ENCODE measurements around the gene PRKAG2. TPM values are rescaled to one million over a fixed set of nuclear protein-coding genes. Genes with fewer than 3 reads are reported as not detected.

The PRKAG2 gene
- total and polyA plus RNA-seq, 2 experiments from 2014 or later = 9.1 to 14.9 TPM

- TF ChIP-seq ZNF462 (CRISPR knock-in tag; IDR thresholded peaks at IDR 0.05) (no peak), ZNF114 (CRISPR knock-in tag; IDR thresholded peaks at IDR 0.05) (no peak), NANOG (IDR thresholded peaks at IDR 0.05; ENCODE audit: borderline replicate concordance) (no peak), JUNB (IDR thresholded peaks at IDR 0.05; ENCODE audit: unreplicated experiment) (no peak), EZH2 (IDR thresholded peaks at IDR 0.05; ENCODE audit: low read depth, unreplicated experiment) (no peak), CREB1 (CRISPR knock-in tag; IDR thresholded peaks at IDR 0.05; ENCODE audit: low read depth) (no peak)
These were observed 210.0 kb downstream of the PRKAG2 start (continued) for GRCh38 chr7:151666886-151667285.

GRCh38 chr7:151665368-151665767 lies 211.5 kb downstream of the PRKAG2 start:
- Histone ChIP-seq H3K9me2 (ENCODE audit: insufficient read depth) (no peaks in the 10 kb centered on the region), H3K79me2 (replicated peaks; ENCODE audit: insufficient read depth) (no peaks in the 10 kb centered on the region), H3K4me3 (no peak overlapping the region), H3K36me3 (ENCODE audit: insufficient read depth) (no peaks in the 10 kb centered on the region), H3K4me1 (ENCODE audit: insufficient read depth) (no peaks in the 10 kb centered on the region), H3F3A (replicated peaks; ENCODE audit: low read depth) (no peaks in the 10 kb centered on the region), H3K27ac (ENCODE audit: low read depth) (no peak overlapping the region), H3K27me3 (ENCODE audit: insufficient read depth) (no peaks in the 10 kb centered on the region), H3K4me2 (no peak overlapping the region), H2AFZ (no peak overlapping the region), H4K20me1 (replicated peaks; ENCODE audit: insufficient read depth) (no peaks in the 10 kb centered on the region)
- Mint-ChIP-seq H3K4me1 (no peaks in the 10 kb centered on the region; the same call in 2 of the 3 replicates), H3K36me3 (ENCODE audit: low read depth) (no peaks in the 10 kb centered on the region; the same call in 2 of the 3 replicates), H3K27ac (no peak overlapping the region), H3K4me3 (no peak overlapping the region), H3K9me3 (peaks cover 6% of the 10 kb centered on the region; the same call in 2 of the 3 replicates), H3K27me3 (ENCODE audit: insufficient read depth, low read depth, poor library complexity) (no peaks in the 10 kb centered on the region)
- no peak for TF ChIP-seq CTCF (conservative IDR thresholded peaks at IDR 0.05; ENCODE audit: low read depth in 2 of 2)
- no peak for TF ChIP-seq JUNB (IDR thresholded peaks at IDR 0.05; ENCODE audit: unreplicated experiment)
- no peak for TF ChIP-seq STAT1 (IDR thresholded peaks at IDR 0.05; ENCODE audit: unreplicated experiment)
- no peak for TF ChIP-seq REST (IDR thresholded peaks at IDR 0.05; ENCODE audit: unreplicated experiment)
- TF ChIP-seq POLR2AphosphoS5 (IDR thresholded peaks at IDR 0.05; ENCODE audit: low read depth) = no peak
- no peak for TF ChIP-seq ZNF331 (CRISPR knock-in tag; IDR thresholded peaks at IDR 0.05; ENCODE audit: low read depth)
- no peak for TF ChIP-seq EZH2 (IDR thresholded peaks at IDR 0.05; ENCODE audit: low read depth, unreplicated experiment)
- no peak for TF ChIP-seq EZH2phosphoT487 (IDR thresholded peaks at IDR 0.05; ENCODE audit: unreplicated experiment)
- no peak for TF ChIP-seq NANOG (IDR thresholded peaks at IDR 0.05; ENCODE audit: borderline replicate concordance)
- ATAC-seq (no peak), DNase-seq (ENCODE audit: low spot score) (no peak)
